ENCODE data around the gene MCRIP1.

The MCRIP1 gene

GRCh38 chr17:81825841-81826466 is 7.1 kb downstream of the MCRIP1 start:
- no peak for ATAC-seq

GRCh38 chr17:81824595-81824994 is 8.5 kb downstream of the MCRIP1 start:
- no peak for ATAC-seq
- no peak for TF ChIP-seq CSRNP3 (CRISPR knock-in tag; IDR thresholded peaks at IDR 0.05)
- TF ChIP-seq PATZ1 (CRISPR knock-in tag; IDR thresholded peaks at IDR 0.05; ENCODE audit: borderline replicate concordance), result no peak
- TF ChIP-seq SNAI2 (CRISPR knock-in tag; IDR thresholded peaks at IDR 0.05), result no peak
- no peak for TF ChIP-seq ZNF565 (CRISPR knock-in tag; conservative IDR thresholded peaks at IDR 0.05; ENCODE audit: low read depth)
- TF ChIP-seq OSR1 (CRISPR knock-in tag; IDR thresholded peaks at IDR 0.05), result no peak
- TF ChIP-seq RARB (CRISPR knock-in tag; IDR thresholded peaks at IDR 0.05), result no peak
- TF ChIP-seq ESRRG (CRISPR knock-in tag; IDR thresholded peaks at IDR 0.05), result no peak
- TF ChIP-seq ZC3H10 (CRISPR knock-in tag; IDR thresholded peaks at IDR 0.05), result no peak
- no peak for TF ChIP-seq TSHZ2 (CRISPR knock-in tag; IDR thresholded peaks at IDR 0.05)

More at GRCh38 chr17:81825841-81826466, 7.1 kb downstream of the MCRIP1 start:
- TF ChIP-seq TOX (CRISPR knock-in tag; IDR thresholded peaks at IDR 0.05; ENCODE audit: borderline replicate concordance) (no peak), POU6F1 (CRISPR knock-in tag; IDR thresholded peaks at IDR 0.05; ENCODE audit: borderline replicate concordance, low read depth) (no peak), ISL1 (CRISPR knock-in tag; IDR thresholded peaks at IDR 0.05) (no peak), TSHZ2 (CRISPR knock-in tag; IDR thresholded peaks at IDR 0.05) (no peak), CSRNP3 (CRISPR knock-in tag; IDR thresholded peaks at IDR 0.05) (no peak), BACH2 (CRISPR knock-in tag; IDR thresholded peaks at IDR 0.05; ENCODE audit: borderline replicate concordance) (no peak), ZFP3 (CRISPR knock-in tag; IDR thresholded peaks at IDR 0.05) (no peak), ZNF8 (CRISPR knock-in tag; IDR thresholded peaks at IDR 0.05) (no peak), CSDC2 (CRISPR knock-in tag; IDR thresholded peaks at IDR 0.05) (no peak), ESRRG (CRISPR knock-in tag; IDR thresholded peaks at IDR 0.05) (no peak), PATZ1 (CRISPR knock-in tag; IDR thresholded peaks at IDR 0.05; ENCODE audit: borderline replicate concordance) (no peak), PPARA (CRISPR knock-in tag; IDR thresholded peaks at IDR 0.05; ENCODE audit: borderline replicate concordance) (no peak), ARNTL (CRISPR knock-in tag; IDR thresholded peaks at IDR 0.05; ENCODE audit: borderline replicate concordance, low read depth) (no peak), ZNF70 (CRISPR knock-in tag; IDR thresholded peaks at IDR 0.05) (no peak)
